Left renal pelvis (tissue), 4 donors: ENCODE results near the gene JAK1. TPM values are rescaled to one million over a fixed set of nuclear protein-coding genes. Genes with fewer than 3 reads are reported as not detected.

Experiments used
- DNase-seq, 4 donors: peaks; one replicate each; pipeline ENCODE4 v3.0.0-alpha.2; 2013; ENCODE audit warnings: low read depth in 4 of 4, low spot score in 3 of 4
- polyA plus RNA-seq, 4 donors: library from polyadenylated mRNA; unstranded; fragments of 120-200 nt; gene quantifications; one replicate each; pipeline ENCODE4 v1.2.1, GENCODE V29; 2013; ENCODE audit not compliant: insufficient read length in 4 of 4

Gene JAK1
- polyA plus RNA-seq, 4 donors, result 93.2 to 127 (median 102) TPM

DNA sequence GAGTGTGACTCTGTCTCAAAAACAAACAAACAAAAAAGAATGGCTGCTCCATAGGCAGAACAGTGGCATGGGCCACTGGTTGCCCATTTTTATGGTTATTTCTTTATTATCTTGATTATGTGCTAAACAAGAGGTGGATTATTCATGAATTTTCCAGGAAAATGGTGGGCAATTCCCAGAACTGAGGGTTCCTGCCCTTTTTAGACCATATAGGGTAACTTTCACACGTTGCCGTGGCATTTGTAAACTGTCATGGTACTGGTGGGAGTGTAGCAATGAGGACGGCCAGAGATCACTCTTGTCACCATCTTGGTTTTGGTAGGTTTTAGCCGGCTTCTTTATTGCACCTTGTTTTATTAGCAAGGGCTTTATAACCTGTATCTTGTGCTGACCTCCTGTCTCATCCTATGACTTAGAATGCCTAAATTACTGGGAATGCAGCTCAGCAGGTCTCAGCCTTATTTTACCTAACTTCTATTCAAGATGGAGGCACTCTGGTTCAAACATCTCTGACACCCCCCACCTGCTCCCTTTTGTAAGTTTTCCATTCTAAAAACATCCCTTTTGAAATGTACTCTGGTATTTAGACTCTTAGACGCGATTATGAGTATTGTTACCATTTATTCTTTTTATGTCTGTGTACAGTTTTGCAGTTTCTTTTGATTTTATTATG lies 164.4 kb downstream of the JAK1 start:
- no peak for DNase-seq

DNA sequence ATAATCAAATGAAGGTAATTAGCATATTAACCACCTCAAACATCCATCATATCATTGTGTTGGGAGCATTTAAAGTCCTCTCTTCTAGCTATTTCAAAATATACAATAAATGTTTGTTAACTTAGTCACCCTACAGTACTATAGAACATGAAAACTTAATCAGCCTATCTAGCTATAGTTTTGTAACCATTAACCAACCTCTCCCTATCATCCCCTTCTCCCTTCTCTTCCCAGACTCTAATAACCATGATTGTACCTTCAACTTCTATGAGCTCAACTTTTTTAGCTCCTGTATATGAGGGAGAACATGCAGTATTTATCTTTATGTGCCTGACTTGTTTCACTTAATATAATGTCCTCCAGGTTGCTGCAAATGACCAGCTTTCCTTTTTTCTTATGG lies 167.5 kb downstream of the JAK1 start:
- DNase-seq, result no peak

DNA sequence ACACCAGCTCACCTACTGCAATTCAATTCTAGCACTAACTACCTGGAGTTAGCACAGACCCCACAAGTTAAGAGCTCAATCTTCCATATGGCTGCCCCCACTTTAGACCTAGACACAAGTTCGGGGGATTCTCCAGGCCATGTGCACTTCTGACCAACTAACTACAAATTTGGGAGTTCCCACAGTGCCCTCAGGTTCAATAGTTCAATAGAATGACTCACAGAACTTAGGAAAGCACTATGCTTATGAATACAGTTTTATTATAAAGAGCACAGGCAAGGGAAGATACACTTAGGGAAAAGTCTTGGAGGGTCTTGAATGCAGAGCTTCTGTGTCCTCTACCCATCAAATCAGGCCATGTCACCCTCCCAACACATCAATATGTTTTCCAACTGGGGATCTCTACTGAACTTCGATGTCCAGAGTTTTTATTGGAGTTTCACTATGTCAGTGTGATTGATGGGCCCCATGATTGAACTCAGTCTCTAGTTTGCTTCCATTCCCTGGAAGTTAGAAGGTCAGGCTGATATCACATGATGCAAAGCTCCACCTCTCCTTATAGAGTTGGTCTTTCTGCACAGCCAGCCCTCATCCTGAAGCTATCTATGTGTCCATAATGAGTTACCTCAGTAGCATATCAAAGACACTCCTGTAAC lies 175.4 kb downstream of the JAK1 start:
- DNase-seq, result no peak

Other genes starting within 250 kb of the JAK1 start
- gene RAVER2, start 221.5 kb downstream of the JAK1 start, polyA plus RNA-seq, result 10 to 100 TPM; 15.4 to 31.5 (median 27.8) TPM
- gene AK4, start 181.7 kb upstream of the JAK1 start, polyA plus RNA-seq, result 10 to 100 TPM in 3 of 4 donors, 1 to 10 TPM in 1; 7.0 to 60.6 (median 44.0) TPM